GM12873 (cell line): ENCODE measurements around the gene ZC3H18.

Experiments
- CTCF ChIP-seq: IDR thresholded peaks from 2 replicates; pipeline ENCODE4 v1.5.1; 2012; ENCODE audit warnings: low read depth, mild to moderate bottlenecking, moderate library complexity, low read length, control low read depth; ENCODE audit not compliant: insufficient read depth; ENCODE audit errors: missing control alignments

Gene ZC3H18

GRCh38 chr16:88595921-88596320 is 25.7 kb downstream of the ZC3H18 start:
- TF ChIP-seq CTCF: no peak

- TF ChIP-seq CTCF: no peak
Observed at GRCh38 chr16:88596483-88596882, 26.3 kb downstream of the ZC3H18 start.

- TF ChIP-seq CTCF: no peak
Observed at GRCh38 chr16:88597856-88598491, 27.8 kb downstream of the ZC3H18 start.

- TF ChIP-seq CTCF: no peak
Observed at GRCh38 chr16:88599092-88599733, 29.0 kb downstream of the ZC3H18 start.

- TF ChIP-seq CTCF: no peak
Observed at GRCh38 chr16:88599825-88600538, 29.8 kb downstream of the ZC3H18 start.

- no peak for TF ChIP-seq CTCF
Observed at GRCh38 chr16:88600539-88600896, 30.3 kb downstream of the ZC3H18 start.

GRCh38 chr16:88601313-88602036 is 31.3 kb downstream of the ZC3H18 start:
- TF ChIP-seq CTCF: no peak
